Placental epithelial cell (primary cell): Measurements from ENCODE around the gene OR13C2. TPM values are rescaled to one million over a fixed set of nuclear protein-coding genes. Genes with fewer than 3 reads are reported as not detected.

Experiments used
- total RNA-seq: library from RNA; depleted of rRNA; stranded (reverse); fragments of >200 nt; gene quantifications from 2 replicates; pipeline ENCODE4 v1.2.3, GENCODE V29; 2012

OR13C2 gene
- not detected in 2 replicates for total RNA-seq

DNA sequence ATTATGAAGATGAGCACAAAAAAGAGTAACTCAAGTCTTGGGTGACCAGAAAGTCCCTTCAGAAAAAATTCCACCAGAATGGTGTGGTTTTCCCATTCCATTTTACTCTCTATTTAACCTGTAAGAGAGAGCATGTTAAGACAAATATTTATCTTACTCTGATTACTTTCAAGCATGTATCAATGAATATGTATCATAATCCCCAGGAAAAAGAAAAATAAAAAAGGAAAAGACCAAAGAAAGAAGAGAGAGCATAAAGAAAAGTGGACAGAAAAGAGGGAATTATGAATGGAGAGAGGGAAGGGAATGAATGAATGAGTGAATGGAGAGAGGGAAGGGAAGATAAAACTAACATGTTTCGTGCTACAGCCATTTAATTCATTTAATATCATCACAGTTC lies at the start of gene OR13C2:
TSS of gene OR13C2 (minus strand) at position 101 of the 400 bp plus-strand sequence. CDS start at position 101, 0 bp downstream.

GRCh38 chr9:104618104-104618503 lies 12.7 kb upstream of the OR13C2 start, which contains the start of gene OR13C9:
Gene OR13C9 (minus strand): TSS chr9:104618204. CDS start chr9:104618204, 0 bp downstream.

GRCh38 chr9:104599313-104599712 lies 6.1 kb downstream of the OR13C2 start, which contains the start of gene OR13C5:
Gene OR13C5 (minus strand): TSS chr9:104599413. CDS start chr9:104599413, 0 bp downstream.

DNA sequence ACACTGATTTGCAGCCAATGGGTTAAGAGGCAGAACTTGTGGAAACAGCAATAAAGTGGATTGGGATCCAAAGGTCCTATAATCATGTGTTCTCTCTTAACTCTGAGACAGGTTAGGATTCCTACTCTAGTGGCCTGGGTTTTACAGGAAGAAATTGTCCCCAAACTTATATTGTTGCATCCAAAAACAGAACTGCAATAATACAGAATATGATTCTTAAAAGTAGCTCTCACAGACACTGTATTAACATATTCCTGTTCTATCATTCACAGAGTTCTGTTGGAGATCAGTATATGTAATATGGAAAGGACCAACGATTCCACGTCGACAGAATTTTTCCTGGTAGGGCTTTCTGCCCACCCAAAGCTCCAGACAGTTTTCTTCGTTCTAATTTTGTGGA lies 36.6 kb downstream of the OR13C2 start, which contains the start of gene OR13C8:
TSS of gene OR13C8 (plus strand) at position 301 of the 400 bp plus-strand sequence. CDS start at position 301, 0 bp downstream.

Other genes with a start within 250 kb of the OR13C2 start
- gene OR13F1, start 101.4 kb downstream of the OR13C2 start, total RNA-seq, result not detected in 2 replicates
- gene OR13C4, start 78.4 kb downstream of the OR13C2 start, total RNA-seq, result not detected in 2 replicates
- not detected in 2 replicates for gene OR13C3, start 68.8 kb downstream of the OR13C2 start, total RNA-seq
- not detected in 2 replicates for gene OR13C8, start 36.5 kb downstream of the OR13C2 start, total RNA-seq
- not detected in 2 replicates for gene OR13C5, start 6.2 kb downstream of the OR13C2 start, total RNA-seq
- gene OR13C9, start 12.6 kb upstream of the OR13C2 start, total RNA-seq, result not detected in 2 replicates
- not detected in 2 replicates for gene OR13D1, start 88.9 kb upstream of the OR13C2 start, total RNA-seq
- 24.3 and 49.5 TPM in 2 replicates for gene NIPSNAP3A, start 142.1 kb upstream of the OR13C2 start, total RNA-seq
- 0.39 and 0.65 TPM in 2 replicates for gene NIPSNAP3B, start 158.5 kb upstream of the OR13C2 start, total RNA-seq